Amygdala (tissue), 56 donors: ENCODE measurements around the gene KLRB1.
"Not testable (repeated sequence)": the region's sequence is repeated elsewhere in the genome, so short reads cannot be mapped to it uniquely, and the experiment has no call there.

Experiments used
- DNase-seq, 56 donors: peaks; one replicate each; lab custom pipeline; 2025; lab: John Stamatoyannopoulos, UW

The KLRB1 gene

GRCh38 chr12:9562841-9563453 is 44.8 kb downstream of the KLRB1 start:
- not testable (repeated sequence) for DNase-seq

- not testable (repeated sequence) for DNase-seq
These were observed 62.2 kb downstream of the KLRB1 start for GRCh38 chr12:9545489-9545888.
